Measurements from ENCODE around the gene ENOX1. TPM values are rescaled to one million over a fixed set of nuclear protein-coding genes. Genes with fewer than 3 reads are reported as not detected.

ENOX1 gene
- polyA plus RNA-seq, 3 donors = 0.04 TPM; not detected in 2

DNA sequence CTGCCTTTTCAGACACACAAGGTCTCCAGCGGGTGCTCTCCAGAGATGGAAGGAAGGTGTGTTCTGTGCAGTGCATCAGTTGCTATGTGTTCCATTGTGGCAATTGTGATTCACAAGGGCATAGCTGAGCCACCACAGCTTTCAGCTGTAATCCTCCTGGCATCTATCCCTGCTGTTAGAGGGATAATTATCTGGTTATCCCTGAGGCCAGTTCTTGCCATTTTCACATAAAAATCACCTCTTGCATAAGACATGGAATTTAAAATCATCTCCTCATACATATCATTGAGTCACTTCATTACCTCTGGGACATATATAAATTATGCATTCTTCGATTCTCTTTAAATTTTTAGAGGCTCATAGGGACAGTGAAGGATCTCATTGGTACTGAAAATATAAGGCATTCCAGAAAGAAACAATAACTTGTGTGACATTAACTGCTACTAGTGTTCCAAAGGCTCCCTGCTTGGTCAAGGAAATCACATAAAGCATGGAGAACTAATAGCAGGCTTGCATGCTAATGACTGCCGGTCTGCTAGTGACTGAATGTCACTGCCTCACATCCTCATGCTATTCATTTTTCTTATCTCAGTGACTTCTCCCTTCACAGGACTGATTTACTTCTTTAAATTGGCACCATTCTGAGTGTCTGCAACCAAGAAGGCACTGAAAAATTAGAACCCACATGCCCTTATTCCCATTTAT is 214.0 kb downstream of the ENOX1 start:
- no peak overlapping the region for H3K9ac ChIP-seq (ENCODE audit: insufficient read depth, low read length, poor library complexity, severe bottlenecking)
- H3K27ac ChIP-seq (ENCODE audit: low read depth in 1 of 2, low read length in 2 of 2) = no peak overlapping the region
- no peaks in the 10 kb centered on the region for H3K4me1 ChIP-seq (ENCODE audit: control insufficient read depth in 1 of 2, insufficient read depth in 2 of 2, low read length in 2 of 2)
- Mint-ChIP-seq H3K9me3 (peaks cover 0 to 3% (median 0%) of the 10 kb centered on the region in 7 donors), H3K4me3 (no peak overlapping the region), H3K4me1 (peaks cover 3% of the 10 kb centered on the region), H3K36me3 (no peaks in the 10 kb centered on the region), H3K27me3 (ENCODE audit: low read depth in 3 of 3) (no peaks in the 10 kb centered on the region), H3K27ac (no peak overlapping the region)
- no peaks in the 10 kb centered on the region for H3K27me3 ChIP-seq (ENCODE audit: control insufficient read depth in 2 of 2, insufficient read depth in 2 of 2, low read length in 2 of 2)
- no peak overlapping the region for H3K4me2 ChIP-seq (replicated peaks; ENCODE audit: extremely low read depth, low read length, poor library complexity, severe bottlenecking)
- H3K4me3 ChIP-seq (replicated peaks in 1 of 3; ENCODE audit: low read depth in 2 of 3, low read length in 3 of 3) = no peak overlapping the region
- no peaks in the 10 kb centered on the region for H3K36me3 ChIP-seq (replicated peaks in 1 of 2; ENCODE audit: control insufficient read depth in 1 of 2, insufficient read depth in 2 of 2, low read length in 2 of 2)
- intact Hi-C loops (cut with micrococcal nuclease) = no loop called here
- no peaks in the 10 kb centered on the region for H4K20me1 ChIP-seq (ENCODE audit: insufficient read depth, low read length)
- H3K9me3 ChIP-seq (replicated peaks in 1 of 2; ENCODE audit: control insufficient read depth in 1 of 2, insufficient read depth in 1 of 2, low read length in 2 of 2) = no peaks in the 10 kb centered on the region
- H3K79me2 ChIP-seq (ENCODE audit: insufficient read depth, low read length) = no peaks in the 10 kb centered on the region
- WGBS (ENCODE audit: insufficient coverage) = 67% methylated on average over 1 of the region's 3 CpGs
- no peak overlapping the region for H2AFZ ChIP-seq (ENCODE audit: insufficient read depth, low read depth, low read length, poor library complexity, severe bottlenecking)
- TF ChIP-seq, protein P1, sequence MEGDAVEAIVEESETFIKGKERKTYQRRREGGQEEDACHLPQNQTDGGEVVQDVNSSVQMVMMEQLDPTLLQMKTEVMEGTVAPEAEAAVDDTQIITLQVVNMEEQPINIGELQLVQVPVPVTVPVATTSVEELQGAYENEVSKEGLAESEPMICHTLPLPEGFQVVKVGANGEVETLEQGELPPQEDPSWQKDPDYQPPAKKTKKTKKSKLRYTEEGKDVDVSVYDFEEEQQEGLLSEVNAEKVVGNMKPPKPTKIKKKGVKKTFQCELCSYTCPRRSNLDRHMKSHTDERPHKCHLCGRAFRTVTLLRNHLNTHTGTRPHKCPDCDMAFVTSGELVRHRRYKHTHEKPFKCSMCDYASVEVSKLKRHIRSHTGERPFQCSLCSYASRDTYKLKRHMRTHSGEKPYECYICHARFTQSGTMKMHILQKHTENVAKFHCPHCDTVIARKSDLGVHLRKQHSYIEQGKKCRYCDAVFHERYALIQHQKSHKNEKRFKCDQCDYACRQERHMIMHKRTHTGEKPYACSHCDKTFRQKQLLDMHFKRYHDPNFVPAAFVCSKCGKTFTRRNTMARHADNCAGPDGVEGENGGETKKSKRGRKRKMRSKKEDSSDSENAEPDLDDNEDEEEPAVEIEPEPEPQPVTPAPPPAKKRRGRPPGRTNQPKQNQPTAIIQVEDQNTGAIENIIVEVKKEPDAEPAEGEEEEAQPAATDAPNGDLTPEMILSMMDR (IDR thresholded peaks at IDR 0.05) = no peak
- no peak for DNase-seq

DNA sequence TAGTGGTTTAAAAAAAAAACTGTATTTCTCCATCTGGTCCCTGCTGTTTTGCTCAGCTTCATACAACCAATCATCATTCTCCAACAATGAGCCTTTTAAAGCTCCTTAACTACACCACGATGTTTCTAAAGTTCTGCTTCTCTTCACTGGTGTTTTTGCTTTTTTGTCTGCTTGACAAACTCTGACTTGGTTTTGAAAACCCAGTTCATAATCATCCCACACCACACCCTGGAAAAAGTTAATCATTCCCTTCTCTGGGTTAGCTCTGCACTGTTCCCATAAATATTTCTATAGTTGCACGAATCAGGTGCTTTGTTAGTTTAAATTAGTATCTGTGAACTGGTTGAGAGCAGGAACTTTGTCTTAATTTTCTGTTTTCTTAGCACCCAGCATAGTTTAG is 217.1 kb downstream of the ENOX1 start:
- 87% methylated on average over 1 of the region's 2 CpGs for WGBS (ENCODE audit: insufficient coverage)
- Histone ChIP-seq H2AFZ (ENCODE audit: insufficient read depth, low read depth, low read length, poor library complexity, severe bottlenecking) (no peak overlapping the region), H3K79me2 (ENCODE audit: insufficient read depth, low read length) (no peaks in the 10 kb centered on the region), H3K27me3 (ENCODE audit: control insufficient read depth in 2 of 2, insufficient read depth in 2 of 2, low read length in 2 of 2) (no peaks in the 10 kb centered on the region), H3K9me3 (replicated peaks in 1 of 2; ENCODE audit: control insufficient read depth in 1 of 2, insufficient read depth in 1 of 2, low read length in 2 of 2) (no peaks in the 10 kb centered on the region), H3K4me3 (replicated peaks in 1 of 3; ENCODE audit: low read depth in 2 of 3, low read length in 3 of 3) (no peak overlapping the region), H4K20me1 (ENCODE audit: insufficient read depth, low read length) (no peaks in the 10 kb centered on the region), H3K4me1 (ENCODE audit: control insufficient read depth in 1 of 2, insufficient read depth in 2 of 2, low read length in 2 of 2) (no peaks in the 10 kb centered on the region), H3K4me2 (replicated peaks; ENCODE audit: extremely low read depth, low read length, poor library complexity, severe bottlenecking) (no peak overlapping the region), H3K27ac (ENCODE audit: low read depth in 1 of 2, low read length in 2 of 2) (no peak overlapping the region), H3K9ac (ENCODE audit: insufficient read depth, low read length, poor library complexity, severe bottlenecking) (no peak overlapping the region), H3K36me3 (replicated peaks in 1 of 2; ENCODE audit: control insufficient read depth in 1 of 2, insufficient read depth in 2 of 2, low read length in 2 of 2) (no peaks in the 10 kb centered on the region)
- TF ChIP-seq, protein P1 (IDR thresholded peaks at IDR 0.05) = no peak
- Mint-ChIP-seq H3K36me3 (no peaks in the 10 kb centered on the region), H3K4me3 (no peak overlapping the region), H3K9me3 (peaks cover 0 to under 1% (median 0%) of the 10 kb centered on the region in 7 donors), H3K27ac (no peak overlapping the region), H3K27me3 (ENCODE audit: low read depth in 3 of 3) (no peaks in the 10 kb centered on the region), H3K4me1 (peaks cover 3% of the 10 kb centered on the region)
- intact Hi-C loops (cut with micrococcal nuclease) = no loop called here
- no peak for DNase-seq
